WTC11 (cell line): Measurements from ENCODE around the gene ZSWIM9. TPM values are rescaled to one million over a fixed set of nuclear protein-coding genes. Genes with fewer than 3 reads are reported as not detected.

ENCODE experiments used
- ATAC-seq: fragments of 200-7000 bp; cut with Tn5 transposase; 2 replicates; pipeline ENCODE4 v1.10.0; 2021; ENCODE audit warnings: mild to moderate bottlenecking, moderate library complexity
- CTCF ChIA-PET: fragments of 300-600 bp; sonication (Branson Sonifier 250); formaldehyde crosslinking; loops from one replicate; lab custom pipeline; 2021; ENCODE audit warnings: antibody characterized with exemption; lab: Charles Lee
- POLR2A ChIA-PET: fragments of 350-600 bp; sonication (Branson Sonifier 250); formaldehyde crosslinking; loops from one replicate; lab custom pipeline; 2021; ENCODE audit warnings: antibody characterized with exemption; lab: Charles Lee
- DNase-seq: peaks from one replicate; pipeline ENCODE4 v3.0.0; 2021; ENCODE audit warnings: low spot score
- H3K27ac Mint-ChIP-seq: 2 replicates; pipeline ENCODE4 v1.8.0; 2021; ENCODE audit warnings: mixed read lengths
- H3K27me3 Mint-ChIP-seq: 2 replicates; pipeline ENCODE4 v1.8.0; 2021; ENCODE audit warnings: low read depth, mild to moderate bottlenecking, moderate library complexity, mixed read lengths
- H3K36me3 Mint-ChIP-seq: 2 replicates; pipeline ENCODE4 v1.8.0; 2021; ENCODE audit warnings: mixed read lengths
- H3K4me1 Mint-ChIP-seq: 2 replicates; pipeline ENCODE4 v1.8.0; 2022; ENCODE audit warnings: mixed read lengths
- H3K4me3 Mint-ChIP-seq: 2 replicates; pipeline ENCODE4 v1.8.0; 2021; ENCODE audit warnings: mild to moderate bottlenecking, moderate library complexity, mixed read lengths
- H3K9me3 Mint-ChIP-seq: 2 replicates; pipeline ENCODE4 v1.8.0; 2021; ENCODE audit warnings: mixed read lengths
- ETV6 ChIP-seq: sonication (generic); formaldehyde crosslinking; IDR thresholded peaks from 2 replicates; pipeline ENCODE4 v1.8.1; 2022; ENCODE audit warnings: mild to moderate bottlenecking, missing genetic modification reagents
- FOXP1 ChIP-seq: sonication (generic); formaldehyde crosslinking; IDR thresholded peaks from 2 replicates; pipeline ENCODE4 v1.8.0; 2022; ENCODE audit warnings: missing genetic modification reagents, mild to moderate bottlenecking, moderate library complexity, borderline replicate concordance
- JAZF1 ChIP-seq: fragments of 250-450 bp; sonication (Bioruptor Pico); IDR thresholded peaks from 2 replicates; pipeline ENCODE4 v1.9.0; 2021; ENCODE audit warnings: moderate library complexity, mild to moderate bottlenecking, inconsistent platforms
- MYBL2 ChIP-seq: sonication (generic); formaldehyde crosslinking; IDR thresholded peaks from 2 replicates; pipeline ENCODE4 v1.8.1; 2023; ENCODE audit warnings: mild to moderate bottlenecking, moderate library complexity, missing genetic modification reagents
- NFE2L1 ChIP-seq: sonication (generic); formaldehyde crosslinking; IDR thresholded peaks from 2 replicates; pipeline ENCODE4 v1.8.1; 2023; ENCODE audit warnings: missing genetic modification reagents
- NR2C2 ChIP-seq: sonication (generic); formaldehyde crosslinking; IDR thresholded peaks from 2 replicates; pipeline ENCODE4 v1.8.0; 2022; ENCODE audit warnings: mild to moderate bottlenecking, missing genetic modification reagents
- PRRX2 ChIP-seq: fragments of 250-450 bp; sonication (Bioruptor Pico); IDR thresholded peaks from 2 replicates; pipeline ENCODE4 v1.8.0; 2021; ENCODE audit warnings: mild to moderate bottlenecking
- TCF7 ChIP-seq: sonication (generic); formaldehyde crosslinking; IDR thresholded peaks from 2 replicates; pipeline ENCODE4 v1.8.0; 2022; ENCODE audit warnings: mild to moderate bottlenecking, low read depth, missing genetic modification reagents, moderate library complexity
- TEAD4 ChIP-seq: sonication (generic); formaldehyde crosslinking; IDR thresholded peaks from 2 replicates; pipeline ENCODE4 v1.8.0; 2022; ENCODE audit warnings: mild to moderate bottlenecking, missing genetic modification reagents
- ZNF138 ChIP-seq: sonication (generic); formaldehyde crosslinking; conservative IDR thresholded peaks from 2 replicates; pipeline ENCODE4 v1.8.1; 2022; ENCODE audit warnings: mild to moderate bottlenecking, moderate library complexity, missing genetic modification reagents
- ZNF317 ChIP-seq: sonication (generic); formaldehyde crosslinking; IDR thresholded peaks from 2 replicates; pipeline ENCODE4 v1.8.1; 2023; ENCODE audit warnings: low read depth, mild to moderate bottlenecking, moderate library complexity, missing genetic modification reagents, borderline replicate concordance
- ZNF396 ChIP-seq: fragments of 250-450 bp; sonication (Bioruptor Pico); IDR thresholded peaks from 2 replicates; pipeline ENCODE4 v1.8.0; 2021; ENCODE audit warnings: mild to moderate bottlenecking, moderate library complexity, borderline replicate concordance
- total RNA-seq: library from RNA; stranded (reverse); gene quantifications from 3 replicates; pipeline ENCODE4 v1.2.3, GENCODE V29; 2021
- TF ChIP-seq, protein P1 (sequence below): sonication (generic); formaldehyde crosslinking; IDR thresholded peaks from 2 replicates; pipeline ENCODE4 v1.8.1; 2023; ENCODE audit warnings: mild to moderate bottlenecking, missing genetic modification reagents, moderate library complexity
- TF ChIP-seq, protein P2 (sequence below): sonication (generic); formaldehyde crosslinking; IDR thresholded peaks from 2 replicates; pipeline ENCODE4 v1.8.0; 2022; ENCODE audit warnings: mild to moderate bottlenecking, missing genetic modification reagents
- TF ChIP-seq, protein P3 (sequence below): sonication (generic); formaldehyde crosslinking; IDR thresholded peaks from 2 replicates; pipeline ENCODE4 v1.8.1; 2023; ENCODE audit warnings: mild to moderate bottlenecking, missing genetic modification reagents
- TF ChIP-seq, protein P4 (sequence below): sonication (generic); formaldehyde crosslinking; IDR thresholded peaks from 2 replicates; pipeline ENCODE4 v1.8.0; 2022; ENCODE audit warnings: mild to moderate bottlenecking, missing genetic modification reagents
- TF ChIP-seq, protein P5 (sequence below): sonication (generic); formaldehyde crosslinking; conservative IDR thresholded peaks from 2 replicates; pipeline ENCODE4 v1.8.1; 2023; ENCODE audit warnings: mild to moderate bottlenecking, low read depth, missing genetic modification reagents, moderate library complexity
- TF ChIP-seq, protein P6 (sequence below): sonication (generic); formaldehyde crosslinking; IDR thresholded peaks from 2 replicates; pipeline ENCODE4 v1.8.1; 2023; ENCODE audit warnings: mild to moderate bottlenecking, missing genetic modification reagents
- TF ChIP-seq, protein P7 (sequence below): fragments of 250-450 bp; sonication (Bioruptor Pico); IDR thresholded peaks from 2 replicates; pipeline ENCODE4 v1.9.0; 2021; ENCODE audit warnings: moderate library complexity, mild to moderate bottlenecking, inconsistent platforms, borderline replicate concordance
- TF ChIP-seq, protein P8 (sequence below): sonication (generic); formaldehyde crosslinking; IDR thresholded peaks from 2 replicates; pipeline ENCODE4 v1.8.0; 2022; ENCODE audit warnings: missing genetic modification reagents
- TF ChIP-seq, protein P9 (sequence below): sonication (generic); formaldehyde crosslinking; IDR thresholded peaks from 2 replicates; pipeline ENCODE4 v1.8.0; 2022; ENCODE audit warnings: mild to moderate bottlenecking, missing genetic modification reagents

The ZSWIM9 gene
- total RNA-seq, 1 experiment from 2014 or later, result 12.8 TPM

DNA sequence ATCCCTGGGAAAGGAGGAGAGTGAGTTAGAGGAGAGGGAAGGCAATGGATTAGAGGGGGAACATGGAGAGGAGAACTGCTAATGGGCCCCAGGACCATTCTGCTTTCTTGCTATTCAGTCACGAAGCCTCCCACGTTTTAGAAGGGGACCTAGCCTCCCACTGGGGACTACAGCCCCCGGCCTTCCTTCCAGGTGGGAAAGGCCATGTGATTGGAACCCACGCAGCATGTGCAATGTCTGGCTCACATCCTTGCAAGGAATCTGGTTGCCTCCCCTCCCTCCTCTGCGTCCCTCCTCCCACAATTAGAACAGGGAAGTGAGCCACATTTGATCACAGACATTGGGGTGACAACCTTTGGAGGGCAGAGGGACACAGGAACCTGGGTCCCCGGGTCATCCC lies 37.4 kb upstream of the ZSWIM9 start:
- no peaks in the 10 kb centered on the region for H3K4me1 Mint-ChIP-seq
- no peak overlapping the region for H3K4me3 Mint-ChIP-seq
- peaks cover 41% of the 10 kb centered on the region for H3K36me3 Mint-ChIP-seq
- no peak for DNase-seq
- POLR2A ChIA-PET, result no interaction called here
- H3K27ac Mint-ChIP-seq, result no peak overlapping the region
- CTCF ChIA-PET, result interaction anchor here (1.5 kb wide), 1 partner anchor 19 kb away, joined by 5 read pairs; no protein-coding TSS in a partner anchor
- no peaks in the 10 kb centered on the region for H3K27me3 Mint-ChIP-seq
- TF ChIP-seq TCF7 (CRISPR knock-in tag) (no peak), PRRX2 (no peak)
- TF ChIP-seq, protein P1, sequence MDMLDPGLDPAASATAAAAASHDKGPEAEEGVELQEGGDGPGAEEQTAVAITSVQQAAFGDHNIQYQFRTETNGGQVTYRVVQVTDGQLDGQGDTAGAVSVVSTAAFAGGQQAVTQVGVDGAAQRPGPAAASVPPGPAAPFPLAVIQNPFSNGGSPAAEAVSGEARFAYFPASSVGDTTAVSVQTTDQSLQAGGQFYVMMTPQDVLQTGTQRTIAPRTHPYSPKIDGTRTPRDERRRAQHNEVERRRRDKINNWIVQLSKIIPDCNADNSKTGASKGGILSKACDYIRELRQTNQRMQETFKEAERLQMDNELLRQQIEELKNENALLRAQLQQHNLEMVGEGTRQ, result no peak
- ATAC-seq, result no peak
- no peaks in the 10 kb centered on the region for H3K9me3 Mint-ChIP-seq

DNA sequence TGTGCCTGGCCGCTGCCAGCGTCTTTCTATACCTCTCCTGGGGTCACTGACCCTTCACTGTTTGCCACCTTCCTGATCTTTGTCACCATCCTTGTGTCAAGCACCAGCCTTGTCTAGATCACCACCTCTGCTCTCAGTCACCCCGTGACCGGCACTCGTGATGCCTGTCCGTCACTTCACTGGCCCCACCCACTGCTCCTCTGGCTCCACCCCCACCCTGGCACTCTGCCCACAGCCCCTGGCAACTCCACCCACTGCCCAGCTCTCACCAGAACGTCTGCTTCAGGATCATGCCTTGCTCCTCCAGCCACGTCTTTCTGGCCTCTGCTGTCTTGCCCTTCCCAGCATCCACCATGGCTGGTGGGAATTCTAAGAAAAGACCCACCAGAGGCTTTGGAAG lies 35.1 kb upstream of the ZSWIM9 start:
- ChIA-PET POLR2A (no interaction called here), CTCF (no interaction called here)
- H3K36me3 Mint-ChIP-seq, result peaks cover 37% of the 10 kb centered on the region
- DNase-seq (peak; percentile 39), ATAC-seq (peak; percentile 82)
- no peak overlapping the region for H3K27ac Mint-ChIP-seq
- H3K4me3 Mint-ChIP-seq, result no peak overlapping the region
- no peaks in the 10 kb centered on the region for H3K9me3 Mint-ChIP-seq
- no peaks in the 10 kb centered on the region for H3K4me1 Mint-ChIP-seq
- TF ChIP-seq, protein P2, sequence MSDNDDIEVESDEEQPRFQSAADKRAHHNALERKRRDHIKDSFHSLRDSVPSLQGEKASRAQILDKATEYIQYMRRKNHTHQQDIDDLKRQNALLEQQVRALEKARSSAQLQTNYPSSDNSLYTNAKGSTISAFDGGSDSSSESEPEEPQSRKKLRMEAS (CRISPR knock-in tag), result no peak
- no peak for TF ChIP-seq NR2C2
- no peak for TF ChIP-seq JAZF1 (CRISPR knock-in tag)
- TF ChIP-seq, protein P3, sequence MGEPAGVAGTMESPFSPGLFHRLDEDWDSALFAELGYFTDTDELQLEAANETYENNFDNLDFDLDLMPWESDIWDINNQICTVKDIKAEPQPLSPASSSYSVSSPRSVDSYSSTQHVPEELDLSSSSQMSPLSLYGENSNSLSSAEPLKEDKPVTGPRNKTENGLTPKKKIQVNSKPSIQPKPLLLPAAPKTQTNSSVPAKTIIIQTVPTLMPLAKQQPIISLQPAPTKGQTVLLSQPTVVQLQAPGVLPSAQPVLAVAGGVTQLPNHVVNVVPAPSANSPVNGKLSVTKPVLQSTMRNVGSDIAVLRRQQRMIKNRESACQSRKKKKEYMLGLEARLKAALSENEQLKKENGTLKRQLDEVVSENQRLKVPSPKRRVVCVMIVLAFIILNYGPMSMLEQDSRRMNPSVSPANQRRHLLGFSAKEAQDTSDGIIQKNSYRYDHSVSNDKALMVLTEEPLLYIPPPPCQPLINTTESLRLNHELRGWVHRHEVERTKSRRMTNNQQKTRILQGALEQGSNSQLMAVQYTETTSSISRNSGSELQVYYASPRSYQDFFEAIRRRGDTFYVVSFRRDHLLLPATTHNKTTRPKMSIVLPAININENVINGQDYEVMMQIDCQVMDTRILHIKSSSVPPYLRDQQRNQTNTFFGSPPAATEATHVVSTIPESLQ (CRISPR knock-in tag), result no peak
- no peak for TF ChIP-seq FOXP1 (CRISPR knock-in tag)
- TF ChIP-seq MYBL2 (CRISPR knock-in tag), result no peak
- TF ChIP-seq ZNF317 (CRISPR knock-in tag), result no peak
- no peak for TF ChIP-seq ZNF138 (CRISPR knock-in tag)
- TF ChIP-seq, protein P4, sequence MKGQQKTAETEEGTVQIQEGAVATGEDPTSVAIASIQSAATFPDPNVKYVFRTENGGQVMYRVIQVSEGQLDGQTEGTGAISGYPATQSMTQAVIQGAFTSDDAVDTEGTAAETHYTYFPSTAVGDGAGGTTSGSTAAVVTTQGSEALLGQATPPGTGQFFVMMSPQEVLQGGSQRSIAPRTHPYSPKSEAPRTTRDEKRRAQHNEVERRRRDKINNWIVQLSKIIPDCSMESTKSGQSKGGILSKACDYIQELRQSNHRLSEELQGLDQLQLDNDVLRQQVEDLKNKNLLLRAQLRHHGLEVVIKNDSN (CRISPR knock-in tag), result no peak
- TF ChIP-seq NFE2L1 (CRISPR knock-in tag), result no peak
- TF ChIP-seq, protein P5, sequence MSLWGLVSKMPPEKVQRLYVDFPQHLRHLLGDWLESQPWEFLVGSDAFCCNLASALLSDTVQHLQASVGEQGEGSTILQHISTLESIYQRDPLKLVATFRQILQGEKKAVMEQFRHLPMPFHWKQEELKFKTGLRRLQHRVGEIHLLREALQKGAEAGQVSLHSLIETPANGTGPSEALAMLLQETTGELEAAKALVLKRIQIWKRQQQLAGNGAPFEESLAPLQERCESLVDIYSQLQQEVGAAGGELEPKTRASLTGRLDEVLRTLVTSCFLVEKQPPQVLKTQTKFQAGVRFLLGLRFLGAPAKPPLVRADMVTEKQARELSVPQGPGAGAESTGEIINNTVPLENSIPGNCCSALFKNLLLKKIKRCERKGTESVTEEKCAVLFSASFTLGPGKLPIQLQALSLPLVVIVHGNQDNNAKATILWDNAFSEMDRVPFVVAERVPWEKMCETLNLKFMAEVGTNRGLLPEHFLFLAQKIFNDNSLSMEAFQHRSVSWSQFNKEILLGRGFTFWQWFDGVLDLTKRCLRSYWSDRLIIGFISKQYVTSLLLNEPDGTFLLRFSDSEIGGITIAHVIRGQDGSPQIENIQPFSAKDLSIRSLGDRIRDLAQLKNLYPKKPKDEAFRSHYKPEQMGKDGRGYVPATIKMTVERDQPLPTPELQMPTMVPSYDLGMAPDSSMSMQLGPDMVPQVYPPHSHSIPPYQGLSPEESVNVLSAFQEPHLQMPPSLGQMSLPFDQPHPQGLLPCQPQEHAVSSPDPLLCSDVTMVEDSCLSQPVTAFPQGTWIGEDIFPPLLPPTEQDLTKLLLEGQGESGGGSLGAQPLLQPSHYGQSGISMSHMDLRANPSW (CRISPR knock-in tag), result no peak
- TF ChIP-seq ETV6, result no peak
- TF ChIP-seq, protein P6, sequence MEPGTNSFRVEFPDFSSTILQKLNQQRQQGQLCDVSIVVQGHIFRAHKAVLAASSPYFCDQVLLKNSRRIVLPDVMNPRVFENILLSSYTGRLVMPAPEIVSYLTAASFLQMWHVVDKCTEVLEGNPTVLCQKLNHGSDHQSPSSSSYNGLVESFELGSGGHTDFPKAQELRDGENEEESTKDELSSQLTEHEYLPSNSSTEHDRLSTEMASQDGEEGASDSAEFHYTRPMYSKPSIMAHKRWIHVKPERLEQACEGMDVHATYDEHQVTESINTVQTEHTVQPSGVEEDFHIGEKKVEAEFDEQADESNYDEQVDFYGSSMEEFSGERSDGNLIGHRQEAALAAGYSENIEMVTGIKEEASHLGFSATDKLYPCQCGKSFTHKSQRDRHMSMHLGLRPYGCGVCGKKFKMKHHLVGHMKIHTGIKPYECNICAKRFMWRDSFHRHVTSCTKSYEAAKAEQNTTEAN (CRISPR knock-in tag), result no peak
- TF ChIP-seq ZNF396, result no peak
- TF ChIP-seq, protein P7, sequence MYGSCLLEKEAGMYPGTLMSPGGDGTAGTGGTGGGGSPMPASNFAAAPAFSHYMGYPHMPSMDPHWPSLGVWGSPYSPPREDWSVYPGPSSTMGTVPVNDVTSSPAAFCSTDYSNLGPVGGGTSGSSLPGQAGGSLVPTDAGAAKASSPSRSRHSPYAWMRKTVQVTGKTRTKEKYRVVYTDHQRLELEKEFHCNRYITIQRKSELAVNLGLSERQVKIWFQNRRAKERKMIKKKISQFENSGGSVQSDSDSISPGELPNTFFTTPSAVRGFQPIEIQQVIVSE (CRISPR knock-in tag), result no peak
- TF ChIP-seq, protein P8, sequence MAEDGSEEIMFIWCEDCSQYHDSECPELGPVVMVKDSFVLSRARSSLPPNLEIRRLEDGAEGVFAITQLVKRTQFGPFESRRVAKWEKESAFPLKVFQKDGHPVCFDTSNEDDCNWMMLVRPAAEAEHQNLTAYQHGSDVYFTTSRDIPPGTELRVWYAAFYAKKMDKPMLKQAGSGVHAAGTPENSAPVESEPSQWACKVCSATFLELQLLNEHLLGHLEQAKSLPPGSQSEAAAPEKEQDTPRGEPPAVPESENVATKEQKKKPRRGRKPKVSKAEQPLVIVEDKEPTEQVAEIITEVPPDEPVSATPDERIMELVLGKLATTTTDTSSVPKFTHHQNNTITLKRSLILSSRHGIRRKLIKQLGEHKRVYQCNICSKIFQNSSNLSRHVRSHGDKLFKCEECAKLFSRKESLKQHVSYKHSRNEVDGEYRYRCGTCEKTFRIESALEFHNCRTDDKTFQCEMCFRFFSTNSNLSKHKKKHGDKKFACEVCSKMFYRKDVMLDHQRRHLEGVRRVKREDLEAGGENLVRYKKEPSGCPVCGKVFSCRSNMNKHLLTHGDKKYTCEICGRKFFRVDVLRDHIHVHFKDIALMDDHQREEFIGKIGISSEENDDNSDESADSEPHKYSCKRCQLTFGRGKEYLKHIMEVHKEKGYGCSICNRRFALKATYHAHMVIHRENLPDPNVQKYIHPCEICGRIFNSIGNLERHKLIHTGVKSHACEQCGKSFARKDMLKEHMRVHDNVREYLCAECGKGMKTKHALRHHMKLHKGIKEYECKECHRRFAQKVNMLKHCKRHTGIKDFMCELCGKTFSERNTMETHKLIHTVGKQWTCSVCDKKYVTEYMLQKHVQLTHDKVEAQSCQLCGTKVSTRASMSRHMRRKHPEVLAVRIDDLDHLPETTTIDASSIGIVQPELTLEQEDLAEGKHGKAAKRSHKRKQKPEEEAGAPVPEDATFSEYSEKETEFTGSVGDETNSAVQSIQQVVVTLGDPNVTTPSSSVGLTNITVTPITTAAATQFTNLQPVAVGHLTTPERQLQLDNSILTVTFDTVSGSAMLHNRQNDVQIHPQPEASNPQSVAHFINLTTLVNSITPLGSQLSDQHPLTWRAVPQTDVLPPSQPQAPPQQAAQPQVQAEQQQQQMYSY, result no peak
- TF ChIP-seq TEAD4 (CRISPR knock-in tag), result no peak
- TF ChIP-seq, protein P9, sequence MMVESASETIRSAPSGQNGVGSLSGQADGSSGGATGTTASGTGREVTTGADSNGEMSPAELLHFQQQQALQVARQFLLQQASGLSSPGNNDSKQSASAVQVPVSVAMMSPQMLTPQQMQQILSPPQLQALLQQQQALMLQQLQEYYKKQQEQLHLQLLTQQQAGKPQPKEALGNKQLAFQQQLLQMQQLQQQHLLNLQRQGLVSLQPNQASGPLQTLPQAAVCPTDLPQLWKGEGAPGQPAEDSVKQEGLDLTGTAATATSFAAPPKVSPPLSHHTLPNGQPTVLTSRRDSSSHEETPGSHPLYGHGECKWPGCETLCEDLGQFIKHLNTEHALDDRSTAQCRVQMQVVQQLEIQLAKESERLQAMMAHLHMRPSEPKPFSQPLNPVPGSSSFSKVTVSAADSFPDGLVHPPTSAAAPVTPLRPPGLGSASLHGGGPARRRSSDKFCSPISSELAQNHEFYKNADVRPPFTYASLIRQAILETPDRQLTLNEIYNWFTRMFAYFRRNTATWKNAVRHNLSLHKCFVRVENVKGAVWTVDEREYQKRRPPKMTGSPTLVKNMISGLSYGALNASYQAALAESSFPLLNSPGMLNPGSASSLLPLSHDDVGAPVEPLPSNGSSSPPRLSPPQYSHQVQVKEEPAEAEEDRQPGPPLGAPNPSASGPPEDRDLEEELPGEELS, result no peak
- H3K27me3 Mint-ChIP-seq, result no peaks in the 10 kb centered on the region
